Vagina (tissue), 2 donors: ENCODE results near the gene GOLGA6C.

Experiments
- POLR2A ChIP-seq, 2 donors: fragments of 450-650 bp; IDR thresholded peaks; one replicate each; pipeline ENCODE4 v1.6.1; 2017; ENCODE audit warnings: antibody characterized with exemption in 2 of 2, mild to moderate bottlenecking in 2 of 2, moderate library complexity in 2 of 2
- POLR2AphosphoS5 ChIP-seq, 2 donors: sonication (generic); formaldehyde crosslinking; IDR thresholded peaks; one replicate each; pipeline ENCODE4 v1.9.0; 2017; ENCODE audit warnings: antibody characterized with exemption in 2 of 2, mild to moderate bottlenecking in 2 of 2, low read depth in 1 of 2; ENCODE audit not compliant: insufficient read depth in 1 of 2
- TF ChIP-seq, protein P1 (sequence below), 3 experiments: fragments of 450-650 bp in 2 of 3; fragments of 200-600 bp in 1 of 3; sonication (generic) in 1 of 3; IDR thresholded peaks; one replicate each; pipeline ENCODE4 v1.5.1; 2017 to 2019; ENCODE audit warnings: antibody characterized with exemption in 3 of 3, mild to moderate bottlenecking in 2 of 3, moderate library complexity in 2 of 3

DNA sequence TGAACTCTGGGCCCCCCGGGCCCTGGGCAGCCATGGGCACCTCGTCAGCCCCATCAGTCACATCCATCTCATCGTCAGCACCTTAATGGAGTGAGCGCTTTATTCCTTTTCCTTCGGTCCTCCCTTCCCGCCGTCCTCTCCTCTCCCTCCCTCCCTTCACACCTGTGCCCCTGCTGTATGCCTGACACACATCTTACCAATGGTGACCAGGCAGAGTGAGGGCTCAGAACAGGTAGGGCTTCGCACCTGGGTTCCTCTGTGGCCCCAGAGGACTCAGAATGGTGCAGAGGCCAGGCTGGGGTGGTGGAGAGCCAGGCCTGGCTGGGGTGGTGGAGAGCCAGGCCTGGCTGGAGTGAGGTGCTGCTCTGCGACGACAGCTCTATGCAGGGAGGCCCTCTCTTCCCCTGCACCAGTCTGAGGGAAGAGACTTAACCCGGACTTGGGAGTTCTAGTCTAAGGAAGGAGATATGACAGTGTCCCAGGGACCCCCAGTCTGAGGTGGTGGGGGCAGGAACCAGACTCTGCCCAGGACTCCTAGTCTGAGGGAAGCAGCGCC, 44.8 kb upstream of the GOLGA6C start:
- TF ChIP-seq, protein P1, sequence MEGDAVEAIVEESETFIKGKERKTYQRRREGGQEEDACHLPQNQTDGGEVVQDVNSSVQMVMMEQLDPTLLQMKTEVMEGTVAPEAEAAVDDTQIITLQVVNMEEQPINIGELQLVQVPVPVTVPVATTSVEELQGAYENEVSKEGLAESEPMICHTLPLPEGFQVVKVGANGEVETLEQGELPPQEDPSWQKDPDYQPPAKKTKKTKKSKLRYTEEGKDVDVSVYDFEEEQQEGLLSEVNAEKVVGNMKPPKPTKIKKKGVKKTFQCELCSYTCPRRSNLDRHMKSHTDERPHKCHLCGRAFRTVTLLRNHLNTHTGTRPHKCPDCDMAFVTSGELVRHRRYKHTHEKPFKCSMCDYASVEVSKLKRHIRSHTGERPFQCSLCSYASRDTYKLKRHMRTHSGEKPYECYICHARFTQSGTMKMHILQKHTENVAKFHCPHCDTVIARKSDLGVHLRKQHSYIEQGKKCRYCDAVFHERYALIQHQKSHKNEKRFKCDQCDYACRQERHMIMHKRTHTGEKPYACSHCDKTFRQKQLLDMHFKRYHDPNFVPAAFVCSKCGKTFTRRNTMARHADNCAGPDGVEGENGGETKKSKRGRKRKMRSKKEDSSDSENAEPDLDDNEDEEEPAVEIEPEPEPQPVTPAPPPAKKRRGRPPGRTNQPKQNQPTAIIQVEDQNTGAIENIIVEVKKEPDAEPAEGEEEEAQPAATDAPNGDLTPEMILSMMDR (IDR thresholded peaks at IDR 0.05), result no peak
- TF ChIP-seq POLR2AphosphoS5 (IDR thresholded peaks at IDR 0.05; ENCODE audit: insufficient read depth in 1 of 2, low read depth in 1 of 2) (no peak), POLR2A (IDR thresholded peaks at IDR 0.05) (no peak)
